Measurements from ENCODE around the gene COL4A6. TPM values are rescaled to one million over a fixed set of nuclear protein-coding genes. Genes with fewer than 3 reads are reported as not detected.

COL4A6 gene
- total RNA-seq, 1 donor from 2014 or later: 99.4 TPM

GRCh38 chrX:108163333-108164082, 274.7 kb downstream of the COL4A6 start:
- Mint-ChIP-seq H3K27me3 (ENCODE audit: low read depth) (no peaks in the 10 kb centered on the region), H3K4me3 (no peak overlapping the region), H3K9me3 (no peaks in the 10 kb centered on the region), H3K27ac (no peak overlapping the region), H3K4me1 (peaks cover 13% of the 10 kb centered on the region), H3K36me3 (peaks cover 9% of the 10 kb centered on the region)
- no peak for DNase-seq (ENCODE audit: low spot score in 2 of 2, unreplicated experiment in 2 of 2)
- TF ChIP-seq CTCF (IDR thresholded peaks at IDR 0.05; ENCODE audit: unreplicated experiment): no peak

GRCh38 chrX:108162265-108162664, 276.0 kb downstream of the COL4A6 start:
- no peak for DNase-seq (ENCODE audit: low spot score in 2 of 2, unreplicated experiment in 2 of 2)
- H3K27ac Mint-ChIP-seq: no peak overlapping the region
- H3K36me3 Mint-ChIP-seq: peaks cover 9% of the 10 kb centered on the region
- no peaks in the 10 kb centered on the region for H3K9me3 Mint-ChIP-seq
- TF ChIP-seq CTCF (IDR thresholded peaks at IDR 0.05; ENCODE audit: unreplicated experiment): no peak
- peaks cover 9% of the 10 kb centered on the region for H3K4me1 Mint-ChIP-seq
- no peaks in the 10 kb centered on the region for H3K27me3 Mint-ChIP-seq (ENCODE audit: low read depth)
- H3K4me3 Mint-ChIP-seq: no peak overlapping the region

- no peaks in the 10 kb centered on the region for H3K9me3 Mint-ChIP-seq
- no peak overlapping the region for H3K27ac Mint-ChIP-seq
- H3K4me1 Mint-ChIP-seq: peaks cover under 1% of the 10 kb centered on the region
- no peak for TF ChIP-seq CTCF (IDR thresholded peaks at IDR 0.05; ENCODE audit: unreplicated experiment)
- H3K27me3 Mint-ChIP-seq (ENCODE audit: low read depth): no peaks in the 10 kb centered on the region
- H3K4me3 Mint-ChIP-seq: no peak overlapping the region
- H3K36me3 Mint-ChIP-seq: peaks cover 13% of the 10 kb centered on the region
- DNase-seq (ENCODE audit: low spot score in 2 of 2, unreplicated experiment in 2 of 2): no peak
Measured at GRCh38 chrX:108160309-108160708, 277.9 kb downstream of the COL4A6 start.

- no peak for TF ChIP-seq CTCF (IDR thresholded peaks at IDR 0.05; ENCODE audit: unreplicated experiment)
- no peaks in the 10 kb centered on the region for H3K9me3 Mint-ChIP-seq
- no peak for DNase-seq (ENCODE audit: low spot score in 2 of 2, unreplicated experiment in 2 of 2)
- no peaks in the 10 kb centered on the region for H3K27me3 Mint-ChIP-seq (ENCODE audit: low read depth)
- H3K36me3 Mint-ChIP-seq: peaks cover 13% of the 10 kb centered on the region
- no peak overlapping the region for H3K4me3 Mint-ChIP-seq
- H3K27ac Mint-ChIP-seq: no peak overlapping the region
- no peaks in the 10 kb centered on the region for H3K4me1 Mint-ChIP-seq
Measured at GRCh38 chrX:108159028-108159670, 279.1 kb downstream of the COL4A6 start.

- no peak for TF ChIP-seq CTCF (IDR thresholded peaks at IDR 0.05; ENCODE audit: unreplicated experiment)
- Mint-ChIP-seq H3K27me3 (ENCODE audit: low read depth) (no peaks in the 10 kb centered on the region), H3K36me3 (peaks cover 10% of the 10 kb centered on the region), H3K4me1 (no peaks in the 10 kb centered on the region), H3K4me3 (no peak overlapping the region), H3K9me3 (no peaks in the 10 kb centered on the region), H3K27ac (no peak overlapping the region)
- DNase-seq (ENCODE audit: low spot score in 2 of 2, unreplicated experiment in 2 of 2): no peak
Measured at GRCh38 chrX:108157628-108158027, 280.6 kb downstream of the COL4A6 start.
